GM12878 (cell line): ENCODE data around the gene ENOPH1.
"Not testable (repeated sequence)": the region's sequence is repeated elsewhere in the genome, so short reads cannot be mapped to it uniquely, and the experiment has no call there.

Experiments
- BACH1 ChIP-seq: fragments of 450-650 bp; IDR thresholded peaks from 2 replicates; pipeline ENCODE4 v1.6.1; 2017; ENCODE audit warnings: mild to moderate bottlenecking, borderline replicate concordance
- BCL11A ChIP-seq: IDR thresholded peaks from 2 replicates; pipeline ENCODE4 v1.6.1; 2011; ENCODE audit warnings: low read depth, low read length
- JUNB ChIP-seq: IDR thresholded peaks from 2 replicates; pipeline ENCODE4 v1.6.1; 2016; ENCODE audit warnings: antibody characterized with exemption, mild to moderate bottlenecking
- POLR2A ChIP-seq: IDR thresholded peaks from 2 replicates; pipeline ENCODE4 v1.6.1; 2011; ENCODE audit warnings: low read depth, mild to moderate bottlenecking, low read length
- REST ChIP-seq: IDR thresholded peaks from 2 replicates; pipeline ENCODE4 v1.6.1; 2012; ENCODE audit warnings: mild to moderate bottlenecking, low read depth, low read length
- SREBF1 ChIP-seq: IDR thresholded peaks from 2 replicates; pipeline ENCODE4 v1.6.1; 2012; ENCODE audit warnings: mild to moderate bottlenecking, low read length
- SUZ12 ChIP-seq: fragments of 200-600 bp; sonication (generic); IDR thresholded peaks from one replicate; pipeline ENCODE4 v1.6.1; 2018; ENCODE audit warnings: antibody characterized with exemption, mild to moderate bottlenecking; ENCODE audit not compliant: unreplicated experiment
- ZNF274 ChIP-seq: IDR thresholded peaks from one replicate; pipeline ENCODE4 v1.8.0; 2011; ENCODE audit not compliant: insufficient read length, insufficient read depth
- TF ChIP-seq, protein P1 (sequence below), 3 experiments: IDR thresholded peaks in 2 of 3; conservative IDR thresholded peaks in 1 of 3; 2 replicates each; pipeline ENCODE4 v1.5.1; 2011; ENCODE audit warnings: low read depth in 3 of 3, low read length in 3 of 3, mild to moderate bottlenecking in 3 of 3, control low read depth in 2 of 3, moderate library complexity in 2 of 3, inconsistent platforms in 1 of 3, mixed read lengths in 1 of 3; ENCODE audit not compliant: control insufficient read depth in 2 of 3, insufficient read depth in 1 of 3; ENCODE audit errors: extremely low read depth in 1 of 3
- TF ChIP-seq, protein P2 (sequence below): IDR thresholded peaks from 2 replicates; pipeline ENCODE4 v1.6.1; 2012; ENCODE audit warnings: low read depth, low read length, improper control_type of control experiment

GRCh38 chr4:82475931-82476330 lies 45.5 kb downstream of the ENOPH1 start:
- not testable (repeated sequence) for TF ChIP-seq JUNB, SREBF1, REST, ZNF274, BACH1, POLR2A, BCL11A, SUZ12
- TF ChIP-seq, protein P1, sequence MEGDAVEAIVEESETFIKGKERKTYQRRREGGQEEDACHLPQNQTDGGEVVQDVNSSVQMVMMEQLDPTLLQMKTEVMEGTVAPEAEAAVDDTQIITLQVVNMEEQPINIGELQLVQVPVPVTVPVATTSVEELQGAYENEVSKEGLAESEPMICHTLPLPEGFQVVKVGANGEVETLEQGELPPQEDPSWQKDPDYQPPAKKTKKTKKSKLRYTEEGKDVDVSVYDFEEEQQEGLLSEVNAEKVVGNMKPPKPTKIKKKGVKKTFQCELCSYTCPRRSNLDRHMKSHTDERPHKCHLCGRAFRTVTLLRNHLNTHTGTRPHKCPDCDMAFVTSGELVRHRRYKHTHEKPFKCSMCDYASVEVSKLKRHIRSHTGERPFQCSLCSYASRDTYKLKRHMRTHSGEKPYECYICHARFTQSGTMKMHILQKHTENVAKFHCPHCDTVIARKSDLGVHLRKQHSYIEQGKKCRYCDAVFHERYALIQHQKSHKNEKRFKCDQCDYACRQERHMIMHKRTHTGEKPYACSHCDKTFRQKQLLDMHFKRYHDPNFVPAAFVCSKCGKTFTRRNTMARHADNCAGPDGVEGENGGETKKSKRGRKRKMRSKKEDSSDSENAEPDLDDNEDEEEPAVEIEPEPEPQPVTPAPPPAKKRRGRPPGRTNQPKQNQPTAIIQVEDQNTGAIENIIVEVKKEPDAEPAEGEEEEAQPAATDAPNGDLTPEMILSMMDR (IDR thresholded peaks at IDR 0.05 in 2 of 3, conservative IDR thresholded peaks at IDR 0.05 in 1 of 3; ENCODE audit: control insufficient read depth in 2 of 3, extremely low read depth in 1 of 3, insufficient read depth in 1 of 3, low read depth in 3 of 3, low read length in 3 of 3), result not testable (repeated sequence)
- TF ChIP-seq, protein P2, sequence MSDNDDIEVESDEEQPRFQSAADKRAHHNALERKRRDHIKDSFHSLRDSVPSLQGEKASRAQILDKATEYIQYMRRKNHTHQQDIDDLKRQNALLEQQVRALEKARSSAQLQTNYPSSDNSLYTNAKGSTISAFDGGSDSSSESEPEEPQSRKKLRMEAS, result not testable (repeated sequence)
